ENCODE results near the gene CADM3. TPM values are rescaled to one million over a fixed set of nuclear protein-coding genes. Genes with fewer than 3 reads are reported as not detected.

Gene CADM3
- total and polyA plus RNA-seq, 2 donors (not counting 1 experiment from before 2014, with no cell fraction given): 0.32 to 0.33 TPM

DNA sequence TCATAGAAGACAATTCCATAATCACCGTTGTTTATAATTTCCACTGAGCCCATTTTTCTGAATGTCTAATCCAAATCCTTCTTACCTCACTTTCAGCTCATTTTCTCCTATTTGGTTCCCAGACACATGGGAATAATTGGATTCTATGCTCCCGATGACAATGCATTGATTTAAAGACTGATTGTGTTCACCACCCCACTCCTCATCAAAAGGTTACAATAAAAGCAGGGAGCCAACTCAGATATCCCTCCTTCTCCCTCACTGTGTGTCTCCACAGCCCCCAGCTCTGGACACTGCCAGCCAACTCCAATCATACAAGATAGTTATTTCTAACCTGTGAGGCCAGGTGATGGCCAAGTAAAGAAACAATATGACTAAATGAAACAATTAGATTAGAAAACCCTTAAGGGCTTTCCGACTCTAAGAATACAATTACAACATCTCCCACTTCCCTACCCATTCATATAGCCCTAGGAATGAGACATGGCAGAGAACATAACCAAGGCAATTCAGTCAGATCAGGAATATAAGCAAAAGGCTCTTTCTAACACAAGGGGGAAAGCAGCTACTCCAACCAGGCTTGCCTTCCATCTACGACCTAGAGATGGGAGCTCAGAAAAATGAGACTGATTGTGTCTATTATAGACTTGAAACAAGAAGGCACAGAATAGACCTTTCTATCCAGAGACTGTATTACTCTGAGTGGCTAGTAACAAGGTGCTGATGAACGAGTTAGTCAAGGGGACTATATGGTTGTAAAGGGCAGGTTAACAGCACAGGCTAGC, 28.5 kb upstream of the CADM3 start:
- Histone ChIP-seq H3K9me3 (ENCODE audit: control extremely low read depth in 1 of 3, control insufficient read depth in 2 of 3, insufficient read depth in 1 of 3, low read length in 2 of 3) (peaks cover 0 to 1% (median 0%) of the 10 kb centered on the region in 3 donors), H3K4me3 (ENCODE audit: control extremely low read depth in 1 of 5, extremely low read depth in 1 of 5, insufficient read depth in 1 of 5, low read depth in 2 of 5, low read length in 4 of 5) (no peak overlapping the region), H3K9ac (ENCODE audit: low read length) (no peak overlapping the region), H2AFZ (ENCODE audit: insufficient read depth, low read depth, low read length, poor library complexity, severe bottlenecking) (no peak overlapping the region), H3K4me1 (ENCODE audit: control insufficient read depth in 2 of 2, insufficient read depth in 2 of 2, low read length in 2 of 2) (no peaks in the 10 kb centered on the region), H3K4me2 (replicated peaks; ENCODE audit: low read depth, low read length, poor library complexity, severe bottlenecking) (no peak overlapping the region), H3K79me2 (ENCODE audit: control insufficient read depth, insufficient read depth, low read length) (no peaks in the 10 kb centered on the region), H3K36me3 (replicated peaks in 1 of 2; ENCODE audit: control extremely low read depth in 1 of 2, control insufficient read depth in 1 of 2, extremely low read depth in 1 of 2, insufficient read depth in 2 of 2, low read length in 1 of 2) (no peaks in the 10 kb centered on the region), H3K27me3 (replicated peaks in 1 of 4; ENCODE audit: control extremely low read depth in 1 of 4, control insufficient read depth in 3 of 4, insufficient read depth in 4 of 4, low read length in 3 of 4) (peaks cover 0 to 5% (median 0%) of the 10 kb centered on the region in 4 experiments), H4K20me1 (ENCODE audit: control insufficient read depth, insufficient read depth, low read length, poor library complexity, severe bottlenecking) (no peaks in the 10 kb centered on the region), H3K27ac (ENCODE audit: low read length in 2 of 2) (no peak overlapping the region)
- no peaks in the 10 kb centered on the region for H3K27me3 Mint-ChIP-seq
- intact Hi-C loops (cut with micrococcal nuclease): no loop called here
- H3K4me1 Mint-ChIP-seq: no peaks in the 10 kb centered on the region
- H3K4me3 Mint-ChIP-seq: no peak overlapping the region
- ChIA-PET POLR2A (no interaction called here), CTCF (interaction anchor here (0.6 to 1.7 kb wide), 5 partner anchors 10 to 72 kb away, joined by 3 to 7 read pairs (median 4); no protein-coding TSS in a partner anchor)
- no peaks in the 10 kb centered on the region for H3K9me3 Mint-ChIP-seq (ENCODE audit: insufficient read depth)
- ATAC-seq (ENCODE audit: low read depth) (no peak), DNase-seq (no peak)
- 93% methylated on average over 2 of the region's 5 CpGs for WGBS (ENCODE audit: insufficient coverage)
- H3K27ac Mint-ChIP-seq: no peak overlapping the region
- TF ChIP-seq, protein P1, sequence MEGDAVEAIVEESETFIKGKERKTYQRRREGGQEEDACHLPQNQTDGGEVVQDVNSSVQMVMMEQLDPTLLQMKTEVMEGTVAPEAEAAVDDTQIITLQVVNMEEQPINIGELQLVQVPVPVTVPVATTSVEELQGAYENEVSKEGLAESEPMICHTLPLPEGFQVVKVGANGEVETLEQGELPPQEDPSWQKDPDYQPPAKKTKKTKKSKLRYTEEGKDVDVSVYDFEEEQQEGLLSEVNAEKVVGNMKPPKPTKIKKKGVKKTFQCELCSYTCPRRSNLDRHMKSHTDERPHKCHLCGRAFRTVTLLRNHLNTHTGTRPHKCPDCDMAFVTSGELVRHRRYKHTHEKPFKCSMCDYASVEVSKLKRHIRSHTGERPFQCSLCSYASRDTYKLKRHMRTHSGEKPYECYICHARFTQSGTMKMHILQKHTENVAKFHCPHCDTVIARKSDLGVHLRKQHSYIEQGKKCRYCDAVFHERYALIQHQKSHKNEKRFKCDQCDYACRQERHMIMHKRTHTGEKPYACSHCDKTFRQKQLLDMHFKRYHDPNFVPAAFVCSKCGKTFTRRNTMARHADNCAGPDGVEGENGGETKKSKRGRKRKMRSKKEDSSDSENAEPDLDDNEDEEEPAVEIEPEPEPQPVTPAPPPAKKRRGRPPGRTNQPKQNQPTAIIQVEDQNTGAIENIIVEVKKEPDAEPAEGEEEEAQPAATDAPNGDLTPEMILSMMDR (IDR thresholded peaks at IDR 0.05): no peak
- TF ChIP-seq EZH2 (IDR thresholded peaks at IDR 0.05; ENCODE audit: borderline replicate concordance, insufficient read depth, low read depth, low read length, poor library complexity, severe bottlenecking): no peak

DNA sequence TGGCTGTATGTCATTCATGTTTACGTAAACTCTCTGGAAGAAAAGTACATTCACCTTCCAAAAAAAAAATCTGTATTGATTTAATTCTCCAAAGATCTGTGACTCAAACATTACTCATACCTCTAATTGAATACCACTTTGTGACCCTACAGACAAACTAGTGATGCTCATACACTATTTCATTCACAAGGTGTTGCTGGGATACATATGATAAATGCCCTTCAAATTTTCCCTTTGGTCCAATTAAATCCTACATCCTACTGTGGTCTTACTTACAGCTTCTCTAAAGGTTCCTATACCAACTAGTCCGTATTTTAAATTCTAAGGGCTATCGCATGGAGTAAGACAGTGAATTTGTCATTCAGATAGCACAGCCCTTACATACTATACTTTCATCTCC, 26.8 kb upstream of the CADM3 start:
- Histone ChIP-seq H3K36me3 (replicated peaks in 1 of 2; ENCODE audit: control extremely low read depth in 1 of 2, control insufficient read depth in 1 of 2, extremely low read depth in 1 of 2, insufficient read depth in 2 of 2, low read length in 1 of 2) (no peaks in the 10 kb centered on the region), H3K27ac (ENCODE audit: low read length in 2 of 2) (no peak overlapping the region), H3K4me3 (ENCODE audit: control extremely low read depth in 1 of 5, extremely low read depth in 1 of 5, insufficient read depth in 1 of 5, low read depth in 2 of 5, low read length in 4 of 5) (no peak overlapping the region), H3K9ac (ENCODE audit: low read length) (no peak overlapping the region), H3K27me3 (replicated peaks in 1 of 4; ENCODE audit: control extremely low read depth in 1 of 4, control insufficient read depth in 3 of 4, insufficient read depth in 4 of 4, low read length in 3 of 4) (peaks cover 0 to 3% (median 0%) of the 10 kb centered on the region in 4 experiments), H3K4me1 (ENCODE audit: control insufficient read depth in 2 of 2, insufficient read depth in 2 of 2, low read length in 2 of 2) (no peaks in the 10 kb centered on the region), H3K4me2 (replicated peaks; ENCODE audit: low read depth, low read length, poor library complexity, severe bottlenecking) (no peak overlapping the region), H3K9me3 (ENCODE audit: control extremely low read depth in 1 of 3, control insufficient read depth in 2 of 3, insufficient read depth in 1 of 3, low read length in 2 of 3) (peaks cover 0 to 1% (median 0%) of the 10 kb centered on the region in 3 donors), H3K79me2 (ENCODE audit: control insufficient read depth, insufficient read depth, low read length) (no peaks in the 10 kb centered on the region), H4K20me1 (ENCODE audit: control insufficient read depth, insufficient read depth, low read length, poor library complexity, severe bottlenecking) (no peaks in the 10 kb centered on the region), H2AFZ (ENCODE audit: insufficient read depth, low read depth, low read length, poor library complexity, severe bottlenecking) (no peak overlapping the region)
- WGBS (ENCODE audit: insufficient coverage): 94% methylated on average over 2 of the region's 3 CpGs
- H3K27me3 Mint-ChIP-seq: no peaks in the 10 kb centered on the region
- no peaks in the 10 kb centered on the region for H3K4me1 Mint-ChIP-seq
- TF ChIP-seq, protein P1 (IDR thresholded peaks at IDR 0.05): no peak
- no peak for TF ChIP-seq EZH2 (IDR thresholded peaks at IDR 0.05; ENCODE audit: borderline replicate concordance, insufficient read depth, low read depth, low read length, poor library complexity, severe bottlenecking)
- no peaks in the 10 kb centered on the region for H3K9me3 Mint-ChIP-seq (ENCODE audit: insufficient read depth)
- ChIA-PET CTCF (interaction anchor here (0.7 kb wide), 1 partner anchor 12 kb away, joined by 4 read pairs; no protein-coding TSS in a partner anchor), POLR2A (no interaction called here)
- intact Hi-C loops (cut with micrococcal nuclease): no loop called here
- H3K4me3 Mint-ChIP-seq: no peak overlapping the region
- ATAC-seq (ENCODE audit: low read depth) (no peak), DNase-seq (no peak)
- H3K27ac Mint-ChIP-seq: no peak overlapping the region
